NOMO-1 treated with DMSO at 0.1 percent for 48 hours (cell line): ENCODE data around the gene NDUFAF8.
A peak's percentile ranks its signal among the peaks of the same experiment; 100 is the strongest.

Experiments used
- DNase-seq: peaks from one replicate; lab custom pipeline; 2025; ENCODE audit not compliant: unreplicated experiment; lab: John Stamatoyannopoulos, UW

The NDUFAF8 gene

DNA sequence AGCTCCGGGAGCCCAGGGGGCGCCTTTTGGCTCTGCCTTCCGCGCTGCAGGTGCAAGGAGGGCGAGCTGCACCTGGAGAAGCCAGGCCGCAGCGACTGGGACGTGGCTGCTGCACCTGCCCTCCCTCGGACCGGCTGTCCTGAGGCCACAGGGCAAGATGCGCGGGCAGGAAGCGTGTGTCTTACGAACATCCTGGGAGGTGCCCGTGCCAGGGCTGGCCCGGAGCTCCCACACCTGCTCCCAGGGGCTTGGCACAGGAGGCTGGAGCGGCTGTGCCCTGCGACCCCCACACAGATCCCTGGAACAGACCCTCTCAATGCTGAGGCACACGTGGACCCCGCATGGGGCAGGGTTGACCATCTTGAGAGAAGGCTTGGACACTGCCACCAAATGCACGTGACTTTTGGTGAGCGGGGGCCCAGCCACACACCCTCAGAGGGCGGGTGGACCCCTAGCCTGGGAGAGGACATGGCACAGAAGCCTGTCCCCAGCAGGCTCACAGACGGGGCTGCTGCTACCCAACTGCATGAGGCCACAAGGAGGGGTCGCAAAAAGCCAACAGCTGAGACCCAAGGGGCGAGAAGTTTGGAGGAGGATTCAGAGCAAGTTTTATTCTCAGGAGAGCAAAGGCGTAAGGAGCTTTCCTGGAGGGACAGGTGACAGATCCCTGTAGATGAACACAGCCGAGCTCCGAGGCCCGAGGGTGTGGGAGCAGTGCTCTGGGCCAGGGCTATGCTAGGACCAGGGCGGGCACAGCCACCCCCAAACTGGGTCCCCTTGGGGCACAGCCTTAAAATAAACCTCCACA is 11.4 kb downstream of the NDUFAF8 start:
- no peak for DNase-seq

DNA sequence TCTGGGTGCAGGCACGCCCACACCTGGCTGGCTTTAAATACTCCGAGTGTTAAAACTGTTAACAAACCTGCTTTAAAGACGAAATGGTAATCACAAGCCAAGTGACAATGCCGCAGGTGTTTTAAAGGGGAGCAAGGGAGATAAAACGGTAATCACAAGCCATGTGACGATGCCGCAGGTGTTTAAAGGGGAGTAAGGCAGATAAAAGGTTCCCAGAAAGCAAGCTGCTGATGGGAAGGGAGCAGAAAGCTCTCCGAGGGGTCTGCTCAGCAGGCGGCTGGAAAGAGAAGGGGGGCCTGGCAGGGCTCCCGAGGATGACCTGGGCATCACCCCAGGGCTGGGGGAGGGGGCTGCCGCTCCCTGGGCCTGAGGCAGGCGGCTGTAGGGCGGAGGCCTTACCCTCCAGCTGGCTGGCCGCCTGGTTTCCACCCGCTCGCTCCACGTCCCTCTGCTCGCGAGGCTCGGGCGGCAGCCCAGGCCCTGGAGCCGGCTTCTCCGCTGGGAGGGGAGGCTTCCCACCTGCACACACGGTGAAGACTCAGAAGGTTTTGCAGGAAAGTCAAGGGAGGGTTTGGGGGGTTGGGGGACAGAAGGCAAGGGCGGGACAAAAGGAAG is 12.1 kb downstream of the NDUFAF8 start:
- DNase-seq: no peak

GRCh38 chr17:81251709-81252301 is 12.7 kb downstream of the NDUFAF8 start:
- no peak for DNase-seq

- no peak for DNase-seq
Measured at GRCh38 chr17:81252326-81252986, 13.3 kb downstream of the NDUFAF8 start.

DNA sequence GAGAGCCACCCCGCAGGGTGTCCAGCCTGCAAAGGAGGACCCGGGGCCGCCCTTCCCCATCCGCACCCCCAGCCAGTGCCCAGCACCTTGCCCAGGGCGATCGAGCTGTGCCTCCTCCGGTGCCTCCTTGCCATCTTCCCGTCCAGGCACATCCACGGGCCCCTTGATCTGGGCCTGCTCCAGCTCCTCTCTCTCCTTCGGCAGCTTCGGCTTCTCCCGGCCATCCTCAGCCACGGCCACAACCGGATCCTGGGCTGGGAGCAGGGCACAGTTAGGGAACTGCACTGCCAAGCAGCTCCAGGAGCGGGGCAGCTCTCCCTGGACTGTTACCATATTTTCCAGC is 13.8 kb downstream of the NDUFAF8 start:
- DNase-seq: no peak

DNA sequence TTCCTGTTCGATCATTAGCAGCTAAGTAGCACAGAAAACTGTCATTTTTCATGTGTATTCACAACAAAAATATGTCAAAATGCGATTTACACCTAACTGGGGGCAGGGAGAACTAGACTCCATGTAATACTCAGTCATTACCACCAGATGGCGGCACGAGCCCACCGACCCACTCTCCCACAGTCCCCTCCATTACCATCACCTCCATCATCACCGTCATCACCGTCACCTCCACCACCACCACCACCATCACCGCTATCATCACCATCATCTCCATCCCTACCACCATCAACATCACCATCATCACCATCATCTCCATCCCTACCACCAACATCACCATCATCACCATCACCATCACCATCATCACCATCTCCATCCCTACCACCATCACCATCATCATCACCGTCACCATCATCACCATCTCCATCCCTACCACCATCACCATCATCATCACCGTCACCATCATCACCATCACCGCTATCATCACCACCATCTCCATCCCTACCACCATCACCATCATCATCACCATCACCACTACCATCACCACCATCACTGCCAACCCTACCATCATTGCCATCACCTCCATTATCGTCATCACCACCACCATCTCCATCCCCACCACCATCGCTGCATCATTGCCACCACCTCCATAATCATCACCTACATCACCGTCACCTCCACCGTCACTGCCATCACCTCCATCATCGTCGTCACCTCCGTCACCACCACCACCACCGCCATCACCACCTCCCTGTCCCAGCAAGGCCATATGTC is 14.4 kb downstream of the NDUFAF8 start:
- peak; percentile 25 for DNase-seq

GRCh38 chr17:81254955-81255717 is 16.0 kb downstream of the NDUFAF8 start:
- DNase-seq: peak; percentile 77

DNA sequence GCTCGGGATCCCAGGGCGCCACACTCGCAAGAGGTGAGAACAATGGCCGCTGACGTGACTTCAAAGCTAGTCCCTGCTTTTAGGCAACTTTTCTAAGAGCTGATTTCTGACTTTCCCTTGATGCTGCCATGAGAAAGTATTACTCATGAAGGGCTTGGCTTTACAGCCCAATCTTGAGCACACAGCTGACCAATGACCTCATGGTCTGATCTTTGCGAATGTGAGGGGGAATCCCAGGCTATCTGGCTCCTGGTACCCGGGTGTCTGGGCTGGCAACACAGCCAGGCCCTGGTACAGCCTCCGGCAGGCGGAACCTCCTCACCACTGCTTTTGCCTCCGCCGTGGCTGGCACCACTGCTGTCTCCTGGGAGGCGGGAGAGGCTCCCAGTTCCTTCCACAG is 17.5 kb downstream of the NDUFAF8 start:
- DNase-seq: no peak

DNA sequence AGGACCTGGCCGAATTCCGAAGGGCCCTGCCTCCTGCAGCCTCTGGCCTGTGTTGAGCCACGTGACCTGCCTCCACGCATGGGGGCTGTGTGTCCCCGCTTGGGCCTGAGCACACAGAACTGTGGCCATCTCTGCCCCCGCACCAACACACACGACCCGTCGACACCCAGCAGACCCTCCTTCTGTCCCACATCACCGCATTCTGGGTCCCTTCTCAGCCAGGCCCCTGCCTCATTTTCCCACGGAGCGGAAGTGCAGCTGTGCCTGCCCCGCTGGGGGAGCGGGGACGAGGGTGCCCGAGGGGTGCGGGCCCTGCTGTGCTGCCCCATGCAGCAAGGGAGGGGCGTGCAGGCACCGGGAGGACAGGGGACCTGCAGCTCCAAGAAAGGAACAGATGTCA is 18.4 kb downstream of the NDUFAF8 start:
- DNase-seq: no peak

GRCh38 chr17:81258292-81258691 is 19.2 kb downstream of the NDUFAF8 start:
- no peak for DNase-seq

- no peak for DNase-seq
Measured at GRCh38 chr17:81259058-81259605, 20.0 kb downstream of the NDUFAF8 start.

- no peak for DNase-seq
Measured at GRCh38 chr17:81260171-81260570, 21.1 kb downstream of the NDUFAF8 start.

- DNase-seq: no peak
Measured at GRCh38 chr17:81260641-81261040, 21.5 kb downstream of the NDUFAF8 start.

DNA sequence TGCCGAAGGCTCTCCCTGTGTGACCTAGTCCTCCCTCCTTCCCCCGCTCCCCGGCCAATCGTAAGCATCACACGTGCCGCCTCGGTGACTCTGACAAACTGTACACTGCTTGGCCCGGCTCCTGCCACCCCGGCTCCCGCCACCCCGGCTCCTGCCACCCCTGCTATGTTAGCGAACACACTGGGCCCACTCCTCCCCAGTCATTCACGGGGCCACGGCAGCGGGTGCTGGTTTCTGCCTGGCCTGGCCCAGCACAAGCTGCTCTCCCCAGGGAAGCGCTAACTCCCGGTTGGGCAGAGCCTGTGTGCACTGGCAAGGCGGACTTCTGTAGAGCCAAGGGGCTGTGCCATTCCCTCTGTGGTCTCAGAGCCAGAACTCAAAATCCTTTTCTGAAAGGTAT is 22.0 kb downstream of the NDUFAF8 start:
- no peak for DNase-seq

DNA sequence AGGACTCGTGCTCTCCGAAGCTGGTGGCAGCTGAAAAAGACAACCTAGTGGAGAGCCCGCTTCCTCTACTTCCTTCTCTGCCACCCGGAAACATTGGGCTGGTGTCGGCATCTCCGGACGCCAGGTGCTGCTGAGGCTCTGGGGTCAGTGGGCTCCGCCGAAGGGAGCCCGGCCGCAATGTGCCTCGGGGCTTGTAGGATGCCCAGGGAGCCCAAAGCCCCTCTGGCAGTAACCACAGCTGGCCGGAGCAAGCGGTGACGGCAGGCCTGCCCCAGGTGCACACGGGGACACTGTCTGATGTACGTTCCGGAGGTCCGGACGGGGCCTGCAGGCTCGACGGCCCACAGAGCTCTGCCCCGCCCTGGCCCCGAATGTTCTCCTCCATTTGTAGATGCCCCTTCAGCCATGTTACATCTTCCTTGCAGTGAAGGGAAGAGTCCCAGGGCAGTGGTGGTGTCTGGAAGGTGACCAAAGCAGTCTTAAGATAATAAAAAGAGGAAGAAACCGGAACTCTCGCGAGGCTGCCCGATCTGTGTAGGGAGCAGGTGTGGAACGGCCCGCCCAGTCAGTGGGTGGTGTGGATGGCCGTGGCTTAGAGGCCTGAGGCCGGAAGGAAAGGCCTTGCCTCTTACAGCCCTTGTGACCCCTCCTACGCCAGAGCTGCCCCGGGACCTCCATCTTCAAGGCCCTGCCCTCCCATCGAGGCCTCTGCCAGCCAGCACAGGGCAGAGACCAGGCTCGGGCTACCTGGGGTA is 22.6 kb downstream of the NDUFAF8 start:
- DNase-seq: no peak

GRCh38 chr17:81263371-81264181 is 24.5 kb downstream of the NDUFAF8 start:
- no peak for DNase-seq

- DNase-seq: no peak
Measured at GRCh38 chr17:81264640-81265039, 25.5 kb downstream of the NDUFAF8 start.

- no peak for DNase-seq
Measured at GRCh38 chr17:81265576-81265975, 26.5 kb downstream of the NDUFAF8 start.
